AG20443 (cell line): ENCODE results near the gene GPC5.

Experiments
- DNase-seq: peaks from one replicate; pipeline ENCODE4 v3.0.0; 2012; ENCODE audit warnings: low spot score, mixed read lengths

The GPC5 gene

DNA sequence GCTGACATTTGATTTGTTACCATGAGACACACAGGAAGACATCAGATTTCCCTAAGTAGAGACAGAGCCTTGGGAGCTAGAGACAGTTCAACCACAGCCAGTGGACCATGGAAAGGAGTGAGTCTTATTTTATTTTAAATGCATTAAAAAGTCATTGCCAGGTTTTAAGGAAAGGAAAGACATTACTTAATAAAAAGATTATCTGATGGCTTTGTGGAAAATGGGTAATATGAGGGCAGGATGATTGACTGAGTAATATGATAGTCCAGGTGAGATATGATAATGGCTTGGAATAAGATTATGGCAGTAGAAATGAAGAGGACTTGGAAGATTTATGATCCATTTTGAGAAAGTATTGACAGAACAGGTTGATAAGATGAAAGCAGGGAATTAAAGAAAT is 580.1 kb downstream of the GPC5 start:
- no peak for DNase-seq

DNA sequence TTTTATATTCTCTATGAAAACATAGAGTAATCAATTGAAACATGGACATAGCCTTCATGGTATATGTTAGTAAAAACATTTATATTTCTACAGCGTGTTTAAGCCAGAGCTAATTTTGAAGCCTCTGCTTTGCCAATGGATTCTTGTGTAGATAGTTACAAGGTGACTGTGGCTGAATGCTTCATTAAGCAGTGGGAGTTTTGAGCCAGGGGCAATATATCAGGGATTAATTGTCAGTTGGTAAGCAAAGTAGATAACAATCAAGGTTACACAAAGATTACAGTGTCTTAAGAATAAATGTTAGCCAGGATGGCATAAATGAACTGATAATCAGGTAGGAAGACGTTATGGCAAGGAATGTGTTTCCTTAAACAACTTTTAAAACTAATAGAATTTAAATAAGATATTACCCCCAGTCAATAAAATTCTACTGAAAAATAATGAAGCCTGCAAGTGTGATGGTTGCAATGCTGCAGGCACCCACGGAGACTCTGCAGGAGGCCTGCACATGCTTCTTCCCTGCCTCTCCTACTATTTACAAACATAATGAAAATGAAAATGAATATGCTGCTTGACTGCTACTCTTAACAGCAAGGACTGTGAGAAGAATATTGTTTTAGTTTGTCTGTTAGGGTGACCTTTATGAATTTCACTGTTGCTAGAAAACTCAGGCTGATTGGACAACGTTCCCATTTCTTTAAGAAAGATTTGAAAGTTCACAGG is 588.5 kb downstream of the GPC5 start:
- DNase-seq = no peak

DNA sequence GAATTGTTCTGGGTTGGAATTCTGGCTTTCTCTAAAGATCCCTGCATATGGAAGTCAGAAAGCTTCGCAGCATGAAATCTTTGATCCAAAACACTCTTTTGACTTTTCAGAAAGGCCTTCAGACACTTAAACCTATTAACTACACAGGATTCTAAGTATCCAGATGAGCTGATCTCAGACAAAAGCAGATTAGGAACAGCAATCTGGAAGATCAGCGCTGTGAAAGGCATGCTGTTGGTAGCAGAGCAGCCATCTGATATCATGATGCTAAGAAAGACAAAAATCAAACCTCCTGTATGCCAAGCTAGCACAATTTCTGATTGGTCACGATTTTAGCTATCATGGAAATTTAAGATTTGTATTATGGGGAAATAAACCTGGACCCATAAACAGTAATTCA is 589.9 kb downstream of the GPC5 start:
- no peak for DNase-seq

DNA sequence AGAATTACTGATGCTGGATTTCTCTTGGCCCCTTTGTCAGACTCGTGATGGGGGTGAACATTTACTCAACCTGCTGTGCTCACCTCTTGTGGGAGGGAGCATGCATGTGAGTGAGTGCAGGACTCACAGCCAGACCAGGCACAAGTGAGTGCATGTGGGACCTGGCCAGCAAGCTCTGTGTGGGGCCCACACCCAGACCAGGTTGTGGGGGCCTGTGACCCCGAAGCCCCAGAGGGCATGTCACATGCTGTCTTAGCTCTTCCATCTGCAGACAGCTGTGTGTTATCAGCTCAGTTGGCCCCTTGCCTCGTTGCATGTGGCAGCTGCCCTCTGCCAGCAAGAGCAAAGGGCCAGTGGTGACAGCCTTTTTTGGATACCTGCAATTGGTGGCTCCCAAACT is 614.4 kb downstream of the GPC5 start:
- DNase-seq = no peak

DNA sequence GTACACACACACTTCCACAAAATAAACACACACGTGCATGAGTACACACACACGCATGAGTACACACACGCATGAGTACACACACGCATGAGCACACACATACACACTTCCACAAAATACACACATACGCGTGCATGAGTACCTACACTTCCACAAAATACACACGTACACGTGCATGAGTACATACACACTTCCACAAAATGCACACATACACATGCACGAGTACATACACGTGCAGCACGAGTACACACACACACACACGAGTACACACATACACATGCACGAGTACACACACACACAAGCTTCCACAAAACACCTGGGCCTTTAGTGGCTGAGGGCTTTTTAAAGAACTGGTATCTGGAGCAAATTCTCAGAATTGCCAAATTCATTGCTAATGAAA is 619.3 kb downstream of the GPC5 start:
- no peak for DNase-seq

DNA sequence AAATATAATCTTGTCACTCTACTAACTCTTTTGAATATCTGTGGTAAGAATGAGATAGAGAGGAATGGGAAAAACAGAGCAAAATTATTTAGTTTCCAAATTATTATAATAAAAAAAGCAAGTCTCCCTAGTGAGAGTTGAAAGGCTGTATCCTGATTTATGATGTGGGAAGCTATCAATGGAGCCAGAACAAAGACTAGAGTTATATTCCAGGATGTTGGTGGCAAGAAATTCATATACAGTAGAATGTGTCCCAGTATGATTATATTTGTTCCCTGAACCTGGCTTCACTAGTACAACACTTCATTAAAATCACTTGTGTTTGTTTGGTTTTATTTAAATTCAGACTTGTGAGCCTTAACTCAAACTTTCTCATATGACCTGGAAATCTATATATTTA is 630.3 kb downstream of the GPC5 start:
- DNase-seq = no peak

DNA sequence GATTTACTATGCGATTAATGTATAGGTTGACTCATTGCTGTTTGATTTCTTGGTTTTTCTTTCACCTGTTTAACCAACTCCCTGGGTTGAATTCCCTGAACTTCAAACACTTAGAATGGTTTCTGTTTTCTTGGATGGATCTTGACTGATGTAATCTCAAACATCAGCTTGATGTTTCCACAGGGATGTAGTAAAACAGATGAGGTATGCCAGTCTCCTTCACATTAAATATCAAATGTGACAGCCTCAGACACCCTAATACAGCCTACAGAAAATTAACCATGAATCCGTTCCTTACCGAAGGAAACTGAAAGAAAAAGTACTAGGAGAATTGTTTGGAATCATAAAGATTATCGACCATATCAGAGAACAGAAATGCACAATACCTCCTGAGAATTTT is 631.2 kb downstream of the GPC5 start:
- no peak for DNase-seq

DNA sequence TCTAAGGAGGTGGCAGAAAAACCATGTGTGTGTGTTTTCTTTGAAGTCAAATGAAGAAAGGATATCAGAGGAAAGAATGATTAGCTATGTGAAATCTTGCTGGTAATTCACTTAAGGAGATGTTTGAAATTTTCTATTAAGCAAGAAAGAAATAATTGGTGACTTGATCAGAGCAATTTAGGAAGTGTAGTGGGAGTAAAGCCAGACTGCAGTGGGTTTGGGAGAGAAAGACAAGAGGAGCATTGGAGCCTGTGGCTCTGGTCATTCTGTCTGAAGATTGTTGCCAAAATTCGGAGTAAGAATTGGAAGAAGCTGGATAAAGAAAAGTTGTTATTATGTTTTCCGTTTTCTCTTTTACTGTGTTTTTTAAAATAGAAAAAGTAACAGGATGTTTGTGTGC is 640.5 kb downstream of the GPC5 start:
- DNase-seq = no peak

DNA sequence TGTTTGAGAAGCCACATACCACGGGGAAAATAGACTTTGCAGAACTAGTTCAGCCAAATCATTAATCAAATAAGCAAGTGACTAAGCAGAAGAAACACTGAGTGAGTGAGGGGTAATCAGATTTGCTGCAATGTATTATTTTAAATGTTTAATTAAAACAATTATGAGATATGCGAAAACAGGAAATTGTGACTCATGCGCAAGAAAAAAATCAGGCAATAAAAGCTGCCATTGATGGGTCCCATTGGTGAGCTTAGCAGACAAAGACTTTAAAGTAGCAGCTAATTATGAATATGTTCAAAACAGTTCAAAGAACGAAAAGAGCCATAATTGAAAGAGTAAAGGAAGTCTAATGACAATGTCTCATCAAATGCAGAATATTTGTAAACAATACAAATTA is 644.1 kb downstream of the GPC5 start:
- DNase-seq = no peak

DNA sequence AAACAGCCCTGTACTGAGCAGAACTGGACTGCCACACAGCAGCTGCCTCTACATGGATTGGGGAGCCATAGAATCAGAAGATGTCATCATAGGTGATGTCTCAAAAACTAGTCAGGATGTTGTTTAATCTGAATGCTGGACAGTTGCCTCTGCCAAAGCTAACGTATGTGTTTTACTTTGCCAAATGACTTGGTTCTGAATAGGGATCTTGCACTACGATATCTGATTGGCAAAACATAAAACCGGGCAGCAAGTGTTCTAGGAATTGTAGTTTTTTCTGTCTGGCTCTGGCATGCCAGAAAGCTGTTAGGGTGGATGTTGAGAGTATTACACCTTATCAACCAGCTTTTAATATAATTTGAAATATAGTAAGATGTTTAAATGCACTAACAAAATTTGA is 645.9 kb downstream of the GPC5 start:
- DNase-seq = no peak

DNA sequence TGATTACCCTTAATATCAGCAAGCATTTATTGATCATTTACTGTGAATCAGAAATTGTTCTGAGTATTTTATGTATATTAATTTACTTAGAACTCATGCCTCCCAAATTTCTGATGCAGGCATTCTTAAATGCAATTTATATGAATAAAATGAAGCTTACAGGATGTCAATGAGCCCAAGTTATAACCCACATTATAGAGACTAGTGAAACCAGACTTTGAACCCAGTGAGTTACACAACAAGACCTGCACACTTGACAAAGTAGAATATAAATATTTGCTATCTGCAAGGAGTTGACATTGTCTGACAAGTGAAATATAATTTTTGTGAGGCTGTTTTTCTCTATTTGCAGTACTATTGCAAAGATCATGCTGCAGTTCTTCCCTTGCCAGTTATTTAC is 656.0 kb downstream of the GPC5 start:
- DNase-seq = no peak

DNA sequence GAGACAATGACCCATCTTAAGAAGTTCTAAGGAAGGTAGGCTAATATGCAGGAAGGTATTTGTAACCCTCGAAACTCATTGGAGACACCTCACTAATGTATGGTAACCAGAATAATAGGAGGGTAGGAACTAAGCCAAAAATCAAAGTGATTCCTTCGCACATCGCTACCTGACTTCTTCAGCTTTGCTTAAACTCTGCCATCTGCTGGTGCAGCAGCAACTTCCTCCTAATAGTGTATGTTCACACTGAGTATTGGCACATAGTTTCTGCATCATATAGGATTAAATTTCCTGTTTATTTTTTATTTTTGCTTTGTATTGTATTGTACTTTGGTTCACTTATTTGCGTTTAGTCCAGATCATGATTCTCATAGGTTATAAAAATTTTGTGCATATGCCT is 676.2 kb downstream of the GPC5 start:
- no peak for DNase-seq

DNA sequence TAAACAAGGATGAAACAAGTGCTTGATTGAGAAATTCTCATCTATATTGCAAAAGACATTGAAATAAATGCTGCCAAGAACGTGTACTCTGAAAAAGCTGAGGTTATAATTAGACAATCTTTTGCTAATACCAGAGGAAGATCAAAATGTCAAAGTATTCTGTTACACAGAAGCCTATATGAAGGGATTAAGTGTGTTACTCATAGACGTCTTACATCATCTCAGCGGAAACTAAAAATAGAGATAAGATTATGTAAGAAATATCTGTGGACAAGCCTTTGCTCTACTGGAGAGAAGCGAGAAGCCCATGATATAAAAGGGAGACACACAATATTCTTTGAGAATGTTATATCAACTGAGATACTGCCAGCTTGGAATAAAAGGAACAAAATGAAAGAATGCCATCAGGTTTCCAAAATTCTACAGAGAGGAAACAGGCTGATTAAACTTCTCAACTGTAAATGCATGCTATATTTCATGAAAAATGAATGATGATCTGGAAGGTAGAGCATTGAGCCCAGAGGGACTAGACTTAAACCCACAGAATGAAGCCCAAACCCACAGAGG is 699.0 kb downstream of the GPC5 start:
- DNase-seq = no peak

DNA sequence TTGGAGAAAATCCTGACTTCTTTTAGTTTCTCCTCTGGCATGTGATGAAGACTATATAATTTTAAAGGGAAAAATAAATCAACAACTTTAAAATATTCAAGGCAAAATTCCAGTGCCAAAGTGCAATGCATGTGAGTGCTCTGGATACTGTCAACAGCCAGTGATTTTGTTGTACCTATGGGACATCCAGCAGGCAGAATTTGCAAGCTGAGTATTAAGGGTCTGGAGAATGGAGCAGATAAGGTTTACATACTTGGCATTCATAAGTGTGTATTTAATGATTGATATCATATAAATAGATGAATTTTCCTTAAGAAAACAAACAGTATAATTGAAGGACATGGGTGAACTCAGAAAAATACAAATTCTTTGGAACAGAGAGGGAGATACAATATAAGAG is 703.4 kb downstream of the GPC5 start:
- no peak for DNase-seq

DNA sequence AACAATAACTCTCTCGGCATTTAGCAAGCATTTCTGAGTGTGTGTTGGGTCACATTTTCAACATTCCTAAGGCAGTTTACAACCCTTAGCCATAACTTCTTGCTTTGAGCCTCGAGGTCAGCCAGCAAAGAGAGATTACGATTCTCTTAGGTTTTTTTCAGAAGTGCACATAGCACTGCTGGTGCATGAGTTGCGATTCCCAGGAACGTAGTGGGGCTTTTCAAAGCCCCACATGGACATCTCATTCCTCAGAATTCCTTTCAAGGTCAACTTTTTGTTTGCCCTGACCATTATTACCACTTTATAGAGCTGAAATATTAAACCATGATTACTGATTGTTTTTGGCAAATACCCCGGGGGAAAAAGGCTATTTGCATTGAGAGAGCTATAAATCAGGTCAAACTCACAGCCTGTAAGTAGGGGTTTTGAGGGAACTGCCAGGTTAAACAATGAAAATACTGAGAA is 705.3 kb downstream of the GPC5 start:
- DNase-seq = no peak

DNA sequence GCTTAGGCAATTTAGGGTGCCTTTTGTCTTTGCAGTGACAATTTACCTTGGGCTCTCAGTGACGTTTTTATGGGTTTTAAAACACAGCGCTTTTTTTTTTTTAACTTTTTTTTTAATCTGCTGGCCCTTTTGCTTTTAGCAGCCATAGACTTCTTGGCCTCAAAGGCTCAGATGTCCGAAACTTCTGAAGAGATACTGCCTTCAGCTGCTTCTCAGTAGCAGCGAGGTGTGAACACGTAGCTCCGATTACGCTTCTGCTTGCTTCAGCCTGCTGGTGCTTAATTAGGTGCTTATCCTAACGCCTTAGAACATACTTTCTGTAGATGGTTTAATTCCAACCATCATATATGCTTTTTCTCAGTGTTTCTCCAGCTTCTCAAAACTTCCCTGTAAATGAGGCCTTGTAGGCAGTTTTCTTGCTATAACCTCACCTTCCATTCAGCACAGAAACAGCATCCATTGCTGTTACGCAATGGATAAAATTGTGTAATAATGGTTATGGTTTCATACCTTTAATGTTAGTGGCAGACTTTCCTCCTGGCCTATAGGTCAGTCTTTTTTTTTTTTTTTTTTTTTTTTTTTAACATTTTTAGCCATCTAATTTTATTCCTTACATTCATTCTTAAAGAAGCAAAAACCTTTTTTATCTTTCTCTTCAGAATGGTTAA is 723.9 kb downstream of the GPC5 start:
- DNase-seq = no peak

DNA sequence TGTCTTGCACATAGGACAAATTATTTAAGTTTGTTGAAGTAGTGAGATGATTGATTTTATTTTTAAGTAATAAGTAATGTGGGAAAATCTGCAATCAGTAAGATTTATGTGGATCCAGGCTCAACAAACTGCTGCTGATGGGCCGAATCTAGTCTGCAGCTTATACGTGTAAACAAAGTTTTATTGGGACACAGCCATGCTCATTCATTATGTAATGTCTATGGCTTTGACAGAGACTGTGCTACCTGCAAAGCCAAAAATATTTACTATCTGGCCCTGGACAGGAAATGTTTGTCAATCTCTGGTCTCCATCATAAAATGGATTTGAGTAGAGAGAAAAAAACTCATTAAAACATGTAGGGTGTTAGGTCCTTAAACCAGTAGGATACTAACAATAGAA is 728.0 kb downstream of the GPC5 start:
- DNase-seq = no peak

DNA sequence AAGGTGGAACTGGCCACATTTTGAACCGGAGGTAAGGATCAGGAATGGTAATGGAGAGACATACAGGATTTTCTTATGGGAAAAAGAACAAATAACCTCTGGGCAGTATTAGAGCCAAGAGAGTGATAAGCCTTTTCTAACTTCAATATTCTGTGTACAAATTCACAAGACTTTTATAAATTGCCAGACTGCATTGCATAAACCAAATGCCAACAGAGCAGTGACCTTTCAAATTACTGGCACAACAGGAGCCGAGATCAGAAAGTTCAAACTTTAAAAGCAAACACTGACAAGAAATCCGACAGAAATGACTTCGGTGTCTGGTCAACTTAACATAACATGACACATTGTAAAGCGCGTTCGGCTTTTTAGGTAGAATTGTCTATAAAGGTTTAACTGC is 737.1 kb downstream of the GPC5 start:
- no peak for DNase-seq

DNA sequence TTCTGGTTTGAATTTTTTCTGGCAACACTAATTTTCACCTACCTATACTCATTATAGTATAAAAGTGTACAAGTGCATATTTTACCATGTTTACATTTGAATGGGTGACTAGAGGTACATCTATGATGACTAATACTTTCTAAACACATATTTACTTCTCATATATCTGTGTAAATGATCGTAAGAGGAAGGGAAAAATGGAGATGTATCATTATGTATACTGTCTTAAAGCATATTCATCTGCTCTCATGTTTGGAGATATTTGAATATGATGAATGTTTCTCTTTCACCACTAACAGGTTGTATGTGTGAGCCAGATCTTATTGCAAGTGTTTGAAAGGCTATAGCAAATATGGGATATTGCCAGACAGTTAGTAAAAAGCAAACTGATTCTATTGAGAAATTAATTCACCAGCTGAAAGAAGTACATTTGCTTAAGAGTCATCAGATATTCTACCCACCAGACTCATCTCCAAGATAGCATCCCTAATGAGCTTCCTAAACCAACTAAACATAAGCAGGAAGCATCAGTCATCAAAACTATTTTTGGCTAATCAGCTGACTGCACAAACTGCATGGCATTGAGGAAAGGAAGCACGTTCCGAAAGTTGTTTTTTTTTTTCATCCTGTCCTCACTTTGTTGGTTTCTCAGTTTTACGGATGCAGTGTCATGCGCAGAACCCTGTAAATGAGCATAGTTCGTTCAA is 738.2 kb downstream of the GPC5 start:
- DNase-seq = no peak

DNA sequence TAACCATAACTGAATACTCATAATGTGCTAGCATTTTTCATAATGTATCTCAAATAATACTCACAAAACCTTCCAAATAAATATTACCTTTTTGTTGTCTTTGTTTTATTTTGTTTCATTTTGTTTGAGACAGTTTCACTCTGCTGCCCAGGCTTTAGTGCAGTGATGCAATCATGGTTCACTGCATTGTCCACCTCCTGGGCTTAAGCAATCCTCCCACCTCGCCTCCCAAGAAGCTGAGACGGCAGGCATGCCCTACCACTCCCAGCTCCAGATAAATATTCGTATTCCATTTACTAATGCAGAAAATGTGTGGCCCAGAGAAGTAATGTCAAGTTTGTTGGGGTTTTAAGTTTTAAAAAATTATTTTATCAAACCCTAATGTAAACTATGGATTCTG is 739.1 kb downstream of the GPC5 start:
- no peak for DNase-seq

DNA sequence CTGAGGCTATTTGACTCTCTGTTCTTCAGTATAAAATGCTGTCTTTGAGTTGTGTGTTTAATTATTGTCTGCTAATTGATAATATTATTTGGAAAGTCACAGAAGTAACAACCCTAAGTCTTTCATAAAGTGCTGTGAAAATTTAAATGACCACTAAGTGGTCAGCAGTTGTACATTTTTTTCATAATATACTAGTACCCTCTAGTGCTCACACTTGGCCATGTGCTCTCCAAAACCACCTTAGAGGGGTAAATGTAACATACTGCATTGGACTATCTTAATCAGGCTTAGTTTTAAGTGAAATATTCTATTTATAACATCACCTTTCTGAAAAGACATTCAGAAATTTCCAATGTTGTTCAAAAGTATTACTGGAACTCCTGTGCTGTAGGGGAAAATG is 745.3 kb downstream of the GPC5 start:
- no peak for DNase-seq

DNA sequence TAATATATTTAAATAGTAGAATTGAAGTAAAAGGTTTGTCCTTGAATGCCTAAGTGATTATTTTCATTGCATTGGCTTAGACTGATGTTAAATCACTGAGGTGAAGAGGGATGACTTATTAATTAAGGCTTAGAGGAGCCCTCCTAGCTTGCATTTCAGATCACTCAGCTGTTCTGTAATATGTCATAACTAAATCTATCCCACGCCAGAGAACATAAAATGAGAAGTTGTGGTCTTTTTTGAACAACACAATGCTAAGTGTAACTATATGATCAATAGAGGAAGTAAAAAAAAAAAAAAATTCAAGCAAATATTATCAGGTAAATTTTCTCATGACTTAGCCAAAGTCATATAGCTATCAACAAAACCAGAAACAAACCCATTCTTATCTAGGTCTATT is 752.2 kb downstream of the GPC5 start:
- no peak for DNase-seq

DNA sequence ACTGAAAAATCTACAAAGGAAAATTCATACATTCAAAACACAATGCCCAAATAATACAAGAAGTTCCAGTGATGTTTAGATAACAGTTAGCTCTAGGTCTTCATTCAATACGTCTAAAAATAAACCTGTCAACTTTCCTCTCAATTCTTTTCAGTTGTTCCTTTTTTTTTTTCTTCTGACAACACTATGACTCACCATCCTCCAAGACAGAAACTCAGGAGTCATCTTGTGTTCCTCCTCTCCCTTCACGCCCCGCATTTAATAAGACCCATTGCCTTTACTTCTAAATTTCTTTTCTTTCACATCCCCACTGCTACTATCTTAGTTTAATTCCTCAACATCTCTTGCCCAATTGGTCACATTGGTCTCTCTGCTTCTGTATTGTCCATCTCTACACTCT is 759.9 kb downstream of the GPC5 start:
- DNase-seq = no peak
